Choroid plexus epithelial cell (primary cell): ENCODE data around the gene SLC46A2.

Experiments
- DNase-seq: peaks from one replicate; pipeline ENCODE4 v3.0.0-alpha.2; 2010; ENCODE audit warnings: low read depth
- H3K4me3 ChIP-seq: 2 replicates; pipeline ENCODE4 v1.5.1; 2011; ENCODE audit warnings: low read depth, mild to moderate bottlenecking, control low read depth, low read length, moderate library complexity
- CTCF ChIP-seq: conservative IDR thresholded peaks from 2 replicates; pipeline ENCODE4 v1.5.1; 2011; ENCODE audit warnings: low read depth, mild to moderate bottlenecking, control low read depth, inconsistent platforms, low read length, moderate library complexity

SLC46A2 gene

DNA sequence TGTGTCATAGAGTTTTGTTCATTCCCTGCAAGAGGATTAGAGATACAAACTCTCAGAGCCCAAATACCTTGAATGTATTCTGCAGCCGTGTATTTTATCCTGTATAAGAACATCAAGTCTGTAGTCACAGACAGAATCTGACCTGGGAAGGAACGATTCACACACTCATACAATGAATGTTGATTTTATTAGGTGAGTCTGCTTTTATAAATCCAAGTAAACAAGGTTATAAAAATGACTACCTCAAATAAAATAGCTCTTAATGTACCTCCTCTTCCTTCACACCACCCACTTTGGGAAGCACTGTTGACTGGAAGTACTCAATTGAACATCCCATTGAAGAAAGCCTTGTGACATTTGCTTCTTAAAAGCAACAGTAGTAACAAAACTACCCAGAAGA lies 11.9 kb downstream of the SLC46A2 start:
- H3K4me3 ChIP-seq, result no peak overlapping the region
- TF ChIP-seq CTCF, result no peak
- DNase-seq, result no peak

DNA sequence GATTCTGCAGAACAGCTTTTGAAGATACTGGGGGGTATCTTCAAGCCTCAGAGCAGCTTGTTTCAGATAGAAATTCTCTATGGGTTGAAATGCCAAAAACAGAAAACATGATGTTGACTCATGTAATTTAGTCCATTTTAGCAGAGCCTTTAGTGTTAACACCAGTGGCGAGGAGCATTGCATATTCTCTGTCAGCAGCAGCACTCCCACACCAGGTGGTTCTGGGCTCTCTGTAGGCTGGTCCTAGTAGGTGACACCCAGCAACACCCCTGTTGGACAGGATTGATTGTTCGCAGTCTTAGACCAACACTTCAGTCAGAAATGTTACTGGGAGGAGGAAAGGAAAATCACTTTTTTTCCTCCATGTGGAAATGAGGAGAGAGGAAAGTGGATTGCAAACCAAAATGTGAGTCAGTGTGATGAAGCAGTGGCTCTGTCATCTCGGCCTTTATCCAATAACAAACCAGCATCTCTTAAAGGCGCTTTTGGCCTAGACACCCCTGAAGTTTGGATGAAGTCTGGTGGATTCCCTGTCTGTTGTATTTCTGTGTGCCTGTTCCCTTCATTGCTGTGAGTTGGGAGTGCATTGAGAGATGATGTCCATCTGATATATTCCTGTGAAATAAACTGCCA lies 16.8 kb downstream of the SLC46A2 start:
- no peak for TF ChIP-seq CTCF
- DNase-seq, result no peak
- no peak overlapping the region for H3K4me3 ChIP-seq

- H3K4me3 ChIP-seq, result no peak overlapping the region
- no peak for TF ChIP-seq CTCF
- DNase-seq, result no peak
Observed at GRCh38 chr9:112872019-112872418, 18.7 kb downstream of the SLC46A2 start.

DNA sequence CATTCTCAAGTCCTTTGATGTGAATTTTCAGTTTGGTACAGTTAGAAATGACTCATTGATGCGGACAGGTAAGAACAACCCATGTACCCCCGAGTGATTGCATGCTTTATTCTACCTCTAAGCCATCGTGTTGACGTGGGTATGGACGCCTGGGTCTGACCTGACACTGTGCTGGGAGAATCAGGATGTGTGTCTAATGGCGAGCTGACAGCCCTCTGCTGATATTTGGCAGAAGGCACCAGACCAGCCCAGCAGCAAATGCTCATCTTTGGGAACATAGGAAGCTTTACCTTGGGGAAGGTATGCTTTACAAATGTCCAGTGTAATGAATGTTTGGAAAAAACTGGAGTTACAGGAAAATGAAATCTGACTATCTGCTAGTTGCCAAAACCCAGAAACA lies 20.1 kb downstream of the SLC46A2 start:
- DNase-seq, result no peak
- no peak for TF ChIP-seq CTCF
- H3K4me3 ChIP-seq, result no peak overlapping the region

- no peak overlapping the region for H3K4me3 ChIP-seq
- no peak for TF ChIP-seq CTCF
- DNase-seq, result no peak
Observed at GRCh38 chr9:112869917-112870316, 20.8 kb downstream of the SLC46A2 start.

DNA sequence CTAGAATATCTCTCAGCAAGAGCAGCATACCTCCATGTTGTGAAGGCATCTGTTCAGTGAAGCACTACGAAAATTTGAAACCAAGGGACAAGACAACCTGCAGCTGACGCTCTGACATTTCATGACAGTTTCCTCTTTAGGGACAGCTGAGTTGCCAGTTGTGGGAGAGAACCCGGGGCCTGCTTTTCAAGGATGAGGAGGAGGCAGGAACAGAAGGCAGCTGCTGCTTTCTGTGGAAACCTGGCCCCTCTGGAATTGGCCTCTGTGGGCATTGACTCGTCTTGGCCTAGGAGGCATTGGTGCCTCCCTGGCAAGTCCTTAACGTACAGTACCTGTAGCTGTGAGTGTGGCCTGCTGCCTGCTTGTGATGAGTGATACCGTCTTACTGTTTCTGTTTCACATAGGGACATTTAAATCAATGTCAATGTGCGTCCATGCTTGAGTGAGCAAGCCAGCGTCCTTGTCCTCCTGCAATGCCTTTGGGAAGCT lies 21.6 kb downstream of the SLC46A2 start:
- H3K4me3 ChIP-seq, result no peak overlapping the region
- TF ChIP-seq CTCF, result no peak
- DNase-seq, result no peak

DNA sequence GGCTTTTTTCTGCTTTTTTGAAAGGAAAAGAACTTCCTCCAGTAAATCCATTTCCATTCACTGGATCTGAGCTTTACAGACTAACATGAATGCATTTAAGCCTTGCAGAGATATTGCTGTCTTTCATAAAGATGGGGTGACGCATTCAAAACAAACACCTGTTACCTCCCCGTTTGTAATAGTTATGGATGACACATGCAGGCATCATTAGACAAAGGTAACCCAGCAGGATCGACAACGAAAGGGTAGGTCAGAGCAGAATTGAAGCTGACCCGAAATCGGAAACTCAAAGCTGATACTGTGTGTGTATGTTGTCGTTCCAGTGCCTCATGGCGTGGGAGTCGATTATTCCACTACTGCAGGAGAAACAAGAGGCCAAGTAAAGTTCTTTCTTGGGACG lies 22.2 kb downstream of the SLC46A2 start:
- TF ChIP-seq CTCF, result no peak
- no peak for DNase-seq
- H3K4me3 ChIP-seq, result no peak overlapping the region
